K562 (cell line): ENCODE data around the gene NUP210. TPM values are rescaled to one million over a fixed set of nuclear protein-coding genes. Genes with fewer than 3 reads are reported as not detected.
A peak's percentile ranks its signal among the peaks of the same experiment; 100 is the strongest.

ENCODE experiments used
- BRF2 ChIP-seq: IDR thresholded peaks from 3 replicates; pipeline ENCODE4 v1.6.1; 2011; ENCODE audit warnings: borderline replicate concordance, mild to moderate bottlenecking; ENCODE audit not compliant: insufficient read length, insufficient read depth
- DDX20 ChIP-seq: fragments of 450-650 bp; IDR thresholded peaks from 2 replicates; pipeline ENCODE4 v1.6.1; 2016; ENCODE audit warnings: missing genetic modification characterization, low read depth, mild to moderate bottlenecking, missing compliant biosample characterization, moderate library complexity
- E2F6 ChIP-seq, 2 experiments: IDR thresholded peaks; 2 replicates each; pipeline ENCODE4 v1.6.1; 2011; ENCODE audit warnings: borderline replicate concordance in 1 of 2, control low read depth in 1 of 2, low read depth in 1 of 2, low read length in 1 of 2, mild to moderate bottlenecking in 1 of 2, mixed read lengths in 1 of 2, moderate library complexity in 1 of 2; ENCODE audit not compliant: insufficient read depth in 1 of 2, insufficient read length in 1 of 2, poor library complexity in 1 of 2, severe bottlenecking in 1 of 2; ENCODE audit errors: extremely low read depth in 1 of 2
- FOXA3 ChIP-seq, 2 experiments: fragments of 450-650 bp in 1 of 2; sonication (generic) in 1 of 2; formaldehyde crosslinking; IDR thresholded peaks in 1 of 2; conservative IDR thresholded peaks in 1 of 2; 2 replicates each; pipeline versions ENCODE4 v1.4.0 to v1.8.0; 2020 to 2022; ENCODE audit warnings: mild to moderate bottlenecking in 2 of 2, missing genetic modification reagents in 1 of 2
- GATAD2A ChIP-seq: fragments of 450-650 bp; IDR thresholded peaks from 2 replicates; pipeline ENCODE4 v1.6.1; 2017
- KDM4B ChIP-seq, 2 experiments: fragments of 450-650 bp in 1 of 2; sonication (generic) in 1 of 2; IDR thresholded peaks; 2 replicates each; pipeline ENCODE4 v1.6.1; 2016 to 2017; ENCODE audit warnings: borderline replicate concordance in 2 of 2, antibody characterized with exemption in 1 of 2, low read depth in 1 of 2, mild to moderate bottlenecking in 1 of 2
- MBD2 ChIP-seq: sonication (generic); IDR thresholded peaks from 2 replicates; pipeline ENCODE4 v1.6.1; 2016; ENCODE audit warnings: low read depth, borderline replicate concordance
- RBM15 ChIP-seq: fragments of 200-400 bp; formaldehyde crosslinking; IDR thresholded peaks from 2 replicates; pipeline ENCODE4 v1.6.1; 2018; ENCODE audit warnings: mild to moderate bottlenecking, low read length, moderate library complexity; ENCODE audit not compliant: insufficient read depth
- RCOR1 ChIP-seq, 2 experiments: IDR thresholded peaks; 2 replicates each; pipeline ENCODE4 v1.6.1; 2012; ENCODE audit warnings: low read depth in 2 of 2, low read length in 2 of 2, borderline replicate concordance in 1 of 2, improper control_type of control experiment in 1 of 2
- SETDB1 ChIP-seq: IDR thresholded peaks from one replicate; pipeline ENCODE4 v1.6.1; 2012; ENCODE audit warnings: low read length, control low read depth, inconsistent platforms
- TEAD1 ChIP-seq, 2 experiments: fragments of 450-650 bp in 1 of 2; sonication (generic) in 1 of 2; formaldehyde crosslinking; IDR thresholded peaks; 2 replicates each; pipeline versions ENCODE4 v1.4.0 to v1.8.0; 2020 to 2022; ENCODE audit warnings: mild to moderate bottlenecking in 2 of 2, missing genetic modification reagents in 1 of 2
- ZBTB43 ChIP-seq: sonication (generic); formaldehyde crosslinking; IDR thresholded peaks from 2 replicates; pipeline ENCODE4 v1.8.0; 2023; ENCODE audit warnings: mild to moderate bottlenecking, missing genetic modification reagents
- polyA plus RNA-seq, 8 experiments: library from polyadenylated mRNA; depleted of rRNA in 4 of 8; stranded (reverse) in 5 of 8; unstranded in 3 of 8; fragments of >200 nt; fragmentation: Nextera tagmentation in 2 of 8; fragmentation: Illumina TruSeq in 1 of 8; extraction: Ambion mirVana in 2 of 8; extraction: Trizol in 1 of 8; gene quantifications; 2 replicates each; pipeline versions ENCODE4 v1.2.1 to v1.2.3, GENCODE V29; 2011 to 2014; ENCODE audit warnings: inconsistent platforms in 1 of 8, missing spikeins in 1 of 8
- total RNA-seq, 7 experiments: library from RNA; depleted of rRNA in 6 of 7; stranded (reverse); fragments of >200 nt in 6 of 7; fragmentation: Illumina TruSeq in 2 of 7; extraction: Trizol in 2 of 7; gene quantifications; 2 replicates each; pipeline versions ENCODE4 v1.2.1 to v1.2.3, GENCODE V29; 2011 to 2021; ENCODE audit warnings: low replicate concordance in 1 of 7
- TF ChIP-seq, protein P1 (sequence below): sonication (generic); formaldehyde crosslinking; IDR thresholded peaks from 2 replicates; pipeline ENCODE4 v1.8.1; 2022; ENCODE audit warnings: missing genetic modification reagents
- TF ChIP-seq, protein P2 (sequence below): sonication (generic); formaldehyde crosslinking; IDR thresholded peaks from 2 replicates; pipeline ENCODE4 v1.8.0; 2022; ENCODE audit warnings: missing genetic modification reagents, mild to moderate bottlenecking, moderate library complexity, borderline replicate concordance
- TF ChIP-seq, protein P3 (sequence below), 2 experiments: fragments of 450-650 bp; conservative IDR thresholded peaks; 2 replicates each; pipeline ENCODE4 v1.6.1; 2017; ENCODE audit warnings: mild to moderate bottlenecking in 2 of 2, moderate library complexity in 2 of 2

The NUP210 gene
- total and polyA plus RNA-seq, 9 of the 15 experiments (the other 6 are each of a cell fraction or from before 2014, with no cell fraction given): 1.2 to 138 (median 44.0) TPM

DNA sequence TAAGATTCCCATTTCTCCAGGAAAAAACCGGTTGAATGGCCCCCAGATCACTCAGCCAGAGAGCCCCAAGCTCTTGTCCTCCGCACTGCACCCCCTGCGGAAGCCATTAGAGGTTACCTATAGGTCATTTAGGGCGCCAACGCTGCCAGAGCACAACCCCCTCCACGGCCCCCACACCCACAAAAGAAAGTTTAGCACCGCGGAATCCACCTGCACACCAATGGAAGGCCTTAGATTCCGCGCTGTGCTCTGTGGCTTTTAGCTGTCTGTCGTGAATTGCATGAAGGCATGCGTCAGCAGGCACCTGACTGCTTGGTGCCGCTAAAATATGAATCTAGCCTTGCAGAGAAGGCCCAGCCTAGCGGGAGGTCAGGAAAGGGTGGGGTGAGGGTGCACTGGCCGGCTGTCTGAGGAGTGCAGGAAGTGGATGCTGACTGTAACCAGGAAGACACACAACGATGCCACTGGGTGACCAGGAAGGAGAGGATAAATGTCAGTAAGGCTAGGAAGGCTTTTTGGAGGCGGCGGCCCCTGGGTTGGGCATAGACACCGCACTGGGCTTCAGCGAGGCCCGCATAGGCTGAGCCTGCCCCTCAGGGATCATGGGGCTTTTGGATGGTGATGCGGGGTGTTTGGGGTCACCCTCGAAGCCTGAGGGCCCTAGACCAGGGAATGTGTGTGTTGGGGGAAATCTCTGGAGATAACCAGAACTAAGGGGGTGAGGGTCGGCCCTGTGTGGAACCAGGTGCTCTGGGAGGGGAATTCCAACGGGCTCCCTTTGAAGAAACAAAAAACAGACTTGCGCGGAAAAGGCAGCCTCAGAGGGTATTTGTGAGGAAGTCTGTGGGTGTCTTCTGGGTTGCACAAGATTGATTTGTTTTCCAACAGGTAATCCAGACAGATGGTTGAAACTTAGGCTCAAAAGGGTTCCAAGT is 976 bp upstream of the NUP210 start (continued):
- TF ChIP-seq RBM15: no peak
- TF ChIP-seq MBD2: no peak; the same call in 1 of the 2 replicates
- TF ChIP-seq, protein P1, sequence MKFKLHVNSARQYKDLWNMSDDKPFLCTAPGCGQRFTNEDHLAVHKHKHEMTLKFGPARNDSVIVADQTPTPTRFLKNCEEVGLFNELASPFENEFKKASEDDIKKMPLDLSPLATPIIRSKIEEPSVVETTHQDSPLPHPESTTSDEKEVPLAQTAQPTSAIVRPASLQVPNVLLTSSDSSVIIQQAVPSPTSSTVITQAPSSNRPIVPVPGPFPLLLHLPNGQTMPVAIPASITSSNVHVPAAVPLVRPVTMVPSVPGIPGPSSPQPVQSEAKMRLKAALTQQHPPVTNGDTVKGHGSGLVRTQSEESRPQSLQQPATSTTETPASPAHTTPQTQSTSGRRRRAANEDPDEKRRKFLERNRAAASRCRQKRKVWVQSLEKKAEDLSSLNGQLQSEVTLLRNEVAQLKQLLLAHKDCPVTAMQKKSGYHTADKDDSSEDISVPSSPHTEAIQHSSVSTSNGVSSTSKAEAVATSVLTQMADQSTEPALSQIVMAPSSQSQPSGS (CRISPR knock-in tag): no peak
- peak; percentile 51; the same call in 1 of the 2 replicates for TF ChIP-seq GATAD2A
- TF ChIP-seq, protein P2, sequence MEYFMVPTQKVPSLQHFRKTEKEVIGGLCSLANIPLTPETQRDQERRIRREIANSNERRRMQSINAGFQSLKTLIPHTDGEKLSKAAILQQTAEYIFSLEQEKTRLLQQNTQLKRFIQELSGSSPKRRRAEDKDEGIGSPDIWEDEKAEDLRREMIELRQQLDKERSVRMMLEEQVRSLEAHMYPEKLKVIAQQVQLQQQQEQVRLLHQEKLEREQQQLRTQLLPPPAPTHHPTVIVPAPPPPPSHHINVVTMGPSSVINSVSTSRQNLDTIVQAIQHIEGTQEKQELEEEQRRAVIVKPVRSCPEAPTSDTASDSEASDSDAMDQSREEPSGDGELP (CRISPR knock-in tag): peak; percentile 76
- TF ChIP-seq ZBTB43 (CRISPR knock-in tag): no peak
- peak; percentile 1 to 72; a peak in 2 of 4 replicates for TF ChIP-seq RCOR1 (IDR thresholded peaks at IDR 0.05; ENCODE audit: borderline replicate concordance in 1 of 2, low read depth in 2 of 2, low read length in 2 of 2)
- no peak for TF ChIP-seq DDX20 (tag)
- TF ChIP-seq BRF2: no peak
- TF ChIP-seq TEAD1 (CRISPR knock-in tag; IDR thresholded peaks at IDR 0.05): 0 out of 4 replicates have a peak, but pooled peaks of 1 of the 2 experiments have one; percentile 1
- TF ChIP-seq E2F6 (IDR thresholded peaks at IDR 0.05; ENCODE audit: borderline replicate concordance in 1 of 2, extremely low read depth in 1 of 2, insufficient read depth in 1 of 2, insufficient read length in 1 of 2, low read depth in 1 of 2, low read length in 1 of 2, poor library complexity in 1 of 2, severe bottlenecking in 1 of 2): peak; percentile 85 to 96
- no peak for TF ChIP-seq SETDB1
- TF ChIP-seq KDM4B (IDR thresholded peaks at IDR 0.05; ENCODE audit: borderline replicate concordance in 2 of 2, low read depth in 1 of 2): 0 out of 4 replicates have a peak, but pooled peaks of 1 of the 2 experiments have one; percentile 51
- TF ChIP-seq, protein P3, sequence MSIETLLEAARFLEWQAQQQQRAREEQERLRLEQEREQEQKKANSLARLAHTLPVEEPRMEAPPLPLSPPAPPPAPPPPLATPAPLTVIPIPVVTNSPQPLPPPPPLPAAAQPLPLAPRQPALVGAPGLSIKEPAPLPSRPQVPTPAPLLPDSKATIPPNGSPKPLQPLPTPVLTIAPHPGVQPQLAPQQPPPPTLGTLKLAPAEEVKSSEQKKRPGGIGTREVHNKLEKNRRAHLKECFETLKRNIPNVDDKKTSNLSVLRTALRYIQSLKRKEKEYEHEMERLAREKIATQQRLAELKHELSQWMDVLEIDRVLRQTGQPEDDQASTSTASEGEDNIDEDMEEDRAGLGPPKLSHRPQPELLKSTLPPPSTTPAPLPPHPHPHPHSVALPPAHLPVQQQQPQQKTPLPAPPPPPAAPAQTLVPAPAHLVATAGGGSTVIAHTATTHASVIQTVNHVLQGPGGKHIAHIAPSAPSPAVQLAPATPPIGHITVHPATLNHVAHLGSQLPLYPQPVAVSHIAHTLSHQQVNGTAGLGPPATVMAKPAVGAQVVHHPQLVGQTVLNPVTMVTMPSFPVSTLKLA (conservative IDR thresholded peaks at IDR 0.05): peak; percentile 45 to 58; a peak in 3 of 4 replicates
- TF ChIP-seq FOXA3 (CRISPR knock-in tag; conservative IDR thresholded peaks at IDR 0.05 in 1 of 2, IDR thresholded peaks at IDR 0.05 in 1 of 2): no peak
